ENCODE measurements around the gene SRR.
"Not testable (repeated sequence)": the region's sequence is repeated elsewhere in the genome, so short reads cannot be mapped to it uniquely, and the experiment has no call there.

SRR gene

GRCh38 chr17:2299136-2299535 lies 4.6 kb upstream of the SRR start:
- no peak for TF ChIP-seq BHLHE40 (IDR thresholded peaks at IDR 0.05; ENCODE audit: borderline replicate concordance)
- TF ChIP-seq, protein P1, sequence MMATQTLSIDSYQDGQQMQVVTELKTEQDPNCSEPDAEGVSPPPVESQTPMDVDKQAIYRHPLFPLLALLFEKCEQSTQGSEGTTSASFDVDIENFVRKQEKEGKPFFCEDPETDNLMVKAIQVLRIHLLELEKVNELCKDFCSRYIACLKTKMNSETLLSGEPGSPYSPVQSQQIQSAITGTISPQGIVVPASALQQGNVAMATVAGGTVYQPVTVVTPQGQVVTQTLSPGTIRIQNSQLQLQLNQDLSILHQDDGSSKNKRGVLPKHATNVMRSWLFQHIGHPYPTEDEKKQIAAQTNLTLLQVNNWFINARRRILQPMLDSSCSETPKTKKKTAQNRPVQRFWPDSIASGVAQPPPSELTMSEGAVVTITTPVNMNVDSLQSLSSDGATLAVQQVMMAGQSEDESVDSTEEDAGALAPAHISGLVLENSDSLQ (IDR thresholded peaks at IDR 0.05), result no peak
- TF ChIP-seq FOXK2 (IDR thresholded peaks at IDR 0.05), result no peak
- no peak for TF ChIP-seq LEF1 (IDR thresholded peaks at IDR 0.05; ENCODE audit: borderline replicate concordance)
- no peak for TF ChIP-seq ZNF384 (IDR thresholded peaks at IDR 0.05)
- TF ChIP-seq FOXA1 (IDR thresholded peaks at IDR 0.05), result no peak
- no peak for TF ChIP-seq TARDBP (IDR thresholded peaks at IDR 0.05)
- TF ChIP-seq ELF4 (IDR thresholded peaks at IDR 0.05), result no peak
- no peak for TF ChIP-seq ARNT (IDR thresholded peaks at IDR 0.05)
- CTCF ChIA-PET, result no interaction called here
- POLR2A ChIA-PET, result no interaction called here
- DNase-seq (ENCODE audit: extremely low spot score), result no peak

GRCh38 chr17:2299756-2300155 lies 4.0 kb upstream of the SRR start:
- POLR2A ChIA-PET, result no interaction called here
- CTCF ChIA-PET, result no interaction called here
- TF ChIP-seq ARNT (IDR thresholded peaks at IDR 0.05) (no peak), BHLHE40 (IDR thresholded peaks at IDR 0.05; ENCODE audit: borderline replicate concordance) (no peak), SP1 (IDR thresholded peaks at IDR 0.05) (no peak), SUZ12 (IDR thresholded peaks at IDR 0.05) (no peak), ZNF384 (IDR thresholded peaks at IDR 0.05) (no peak), LEF1 (IDR thresholded peaks at IDR 0.05; ENCODE audit: borderline replicate concordance) (no peak), CTBP1 (IDR thresholded peaks at IDR 0.05; ENCODE audit: borderline replicate concordance) (no peak), NFRKB (IDR thresholded peaks at IDR 0.05) (no peak), FOXM1 (IDR thresholded peaks at IDR 0.05; ENCODE audit: borderline replicate concordance) (no peak), L3MBTL2 (conservative IDR thresholded peaks at IDR 0.05) (no peak), HDGF (IDR thresholded peaks at IDR 0.05; ENCODE audit: borderline replicate concordance) (no peak), FOXA1 (IDR thresholded peaks at IDR 0.05) (no peak), ELF4 (IDR thresholded peaks at IDR 0.05) (no peak), TARDBP (IDR thresholded peaks at IDR 0.05) (no peak), FOXK2 (IDR thresholded peaks at IDR 0.05) (no peak)
- TF ChIP-seq, protein P1 (IDR thresholded peaks at IDR 0.05), result no peak
- no peak for DNase-seq (ENCODE audit: extremely low spot score)

DNA sequence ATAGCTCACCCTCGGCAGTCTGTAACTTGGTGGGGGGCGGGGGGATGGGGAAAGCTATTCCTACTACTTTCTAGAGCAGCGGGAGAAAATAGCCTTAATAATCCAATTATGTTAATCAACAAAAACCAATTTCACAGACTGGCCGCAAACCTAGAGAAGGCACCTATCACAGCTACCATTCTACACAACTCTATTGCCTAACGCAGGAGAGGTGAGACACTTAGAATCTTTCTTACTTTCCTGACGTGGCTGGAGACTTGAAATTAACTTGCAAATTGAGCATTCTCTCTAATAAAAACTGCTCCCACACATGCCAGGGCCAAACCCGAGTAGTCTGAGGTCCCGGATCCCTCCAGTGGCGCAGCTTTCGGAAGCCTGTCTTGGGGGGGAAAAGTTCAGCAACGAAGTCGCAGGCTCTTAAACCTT lies 959 bp upstream of the SRR start:
- no peak for TF ChIP-seq HDGF (IDR thresholded peaks at IDR 0.05; ENCODE audit: borderline replicate concordance)
- no peak for TF ChIP-seq NFRKB (IDR thresholded peaks at IDR 0.05)
- TF ChIP-seq BHLHE40 (IDR thresholded peaks at IDR 0.05; ENCODE audit: borderline replicate concordance), result no peak
- no peak for TF ChIP-seq SP1 (IDR thresholded peaks at IDR 0.05)
- TF ChIP-seq FOXM1 (IDR thresholded peaks at IDR 0.05; ENCODE audit: borderline replicate concordance), result no peak
- TF ChIP-seq L3MBTL2 (conservative IDR thresholded peaks at IDR 0.05), result no peak
- ChIA-PET POLR2A (interaction anchor here (0.8 to 3.7 kb wide), 11 partner anchors 9 to 50 kb away, joined by 3 to 26 read pairs (median 4); partner anchors contain the start of gene TSR1), CTCF (interaction anchor here (0.5 to 1.0 kb wide), 2 partner anchors 51 to 248 kb away, joined by 3 to 5 read pairs; partner anchors contain the start of gene HIC1)
- no peak for DNase-seq (ENCODE audit: extremely low spot score)

DNA sequence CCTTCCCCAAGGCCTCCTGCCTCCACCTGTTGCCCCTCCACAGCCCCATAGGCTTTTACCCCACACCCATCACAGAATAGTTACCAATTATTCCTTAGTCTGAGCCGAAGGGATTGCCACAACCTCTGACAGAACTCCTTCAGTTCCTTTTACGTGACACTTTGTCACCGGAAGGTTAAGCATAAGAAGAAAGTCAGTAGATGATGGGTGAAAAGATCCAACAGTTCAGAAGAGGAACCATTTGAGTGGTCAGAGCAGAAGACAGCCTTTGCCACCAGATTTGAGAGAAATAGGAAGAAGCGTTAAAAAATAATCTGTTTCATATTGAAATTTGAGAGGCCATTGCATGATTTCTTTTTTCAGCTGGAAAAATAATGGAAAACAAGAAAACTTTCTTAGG lies 1.2 kb downstream of the SRR start:
- CTCF ChIA-PET, result no interaction called here
- POLR2A ChIA-PET, result no interaction called here
- no peak for DNase-seq (ENCODE audit: extremely low spot score)
- TF ChIP-seq ARNT (IDR thresholded peaks at IDR 0.05) (no peak), TARDBP (IDR thresholded peaks at IDR 0.05) (no peak), L3MBTL2 (conservative IDR thresholded peaks at IDR 0.05) (no peak), ZNF384 (IDR thresholded peaks at IDR 0.05) (no peak)

DNA sequence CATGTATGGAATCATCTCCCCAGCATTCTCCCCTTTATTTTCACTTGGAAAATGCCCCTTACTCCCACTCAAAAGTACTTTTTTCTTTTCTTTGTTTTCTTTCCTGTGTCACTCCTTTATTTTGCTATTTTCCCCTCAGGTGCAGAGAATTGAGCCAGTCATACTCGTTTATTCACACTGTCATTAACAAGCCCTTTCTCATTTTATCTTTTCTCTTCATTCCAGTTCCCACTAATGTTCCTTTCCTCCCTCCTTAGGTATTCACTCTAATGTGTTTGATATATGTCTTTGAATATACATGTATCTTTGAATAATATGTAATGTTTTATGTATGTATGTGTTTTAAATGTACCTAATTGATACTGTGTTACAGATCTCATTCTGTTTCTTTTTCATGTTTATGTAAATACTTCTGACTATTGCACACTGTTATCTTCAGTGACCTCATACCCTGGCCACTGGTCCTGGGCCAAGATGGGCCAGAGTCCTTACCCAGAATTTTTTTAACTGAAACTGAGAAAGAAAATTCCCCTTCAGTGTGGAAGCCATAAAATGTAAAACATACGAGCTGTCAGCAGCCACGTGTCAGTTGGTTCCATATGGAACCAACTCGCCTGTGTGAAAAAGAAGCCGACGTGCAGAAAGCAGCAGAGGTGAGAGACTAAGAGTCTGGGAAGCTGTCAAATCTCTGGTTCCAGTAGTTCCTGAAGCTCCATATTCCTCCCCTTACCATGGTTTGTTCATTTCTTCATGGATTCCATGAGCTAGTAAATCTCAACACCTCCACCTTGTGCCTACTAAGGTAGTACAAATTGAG lies 5.8 kb downstream of the SRR start:
- ChIA-PET POLR2A (interaction anchor here (1.5 kb wide), 1 partner anchor 26 kb away, joined by 8 read pairs; the partner anchor contains the start of gene TSR1), CTCF (interaction anchor here (1.2 kb wide), 1 partner anchor 44 kb away, joined by 5 read pairs; no protein-coding TSS in a partner anchor)
- TF ChIP-seq CTBP1 (IDR thresholded peaks at IDR 0.05; ENCODE audit: borderline replicate concordance), result no peak
- no peak for TF ChIP-seq NFRKB (IDR thresholded peaks at IDR 0.05)
- TF ChIP-seq, protein P1 (IDR thresholded peaks at IDR 0.05), result no peak
- no peak for TF ChIP-seq TARDBP (IDR thresholded peaks at IDR 0.05)
- TF ChIP-seq HDGF (IDR thresholded peaks at IDR 0.05; ENCODE audit: borderline replicate concordance), result no peak
- no peak for TF ChIP-seq FOXA1 (IDR thresholded peaks at IDR 0.05)
- no peak for TF ChIP-seq ELF4 (IDR thresholded peaks at IDR 0.05)
- no peak for TF ChIP-seq FOXK2 (IDR thresholded peaks at IDR 0.05)
- DNase-seq (ENCODE audit: extremely low spot score), result no peak

- no peak for TF ChIP-seq CTBP1 (IDR thresholded peaks at IDR 0.05; ENCODE audit: borderline replicate concordance)
- TF ChIP-seq ARNT (IDR thresholded peaks at IDR 0.05), result no peak
- TF ChIP-seq FOXM1 (IDR thresholded peaks at IDR 0.05; ENCODE audit: borderline replicate concordance), result no peak
- TF ChIP-seq NFRKB (IDR thresholded peaks at IDR 0.05), result no peak
- no peak for TF ChIP-seq BHLHE40 (IDR thresholded peaks at IDR 0.05; ENCODE audit: borderline replicate concordance)
- TF ChIP-seq TARDBP (IDR thresholded peaks at IDR 0.05), result no peak
- no peak for TF ChIP-seq ZNF384 (IDR thresholded peaks at IDR 0.05)
- no peak for TF ChIP-seq SUZ12 (IDR thresholded peaks at IDR 0.05)
- ChIA-PET POLR2A (interaction anchor here (2.0 to 3.7 kb wide), 2 partner anchors 10 to 23 kb away, joined by 6 to 22 read pairs; partner anchors contain the start of genes SMG6, SRR and TSR1), CTCF (no interaction called here)
- DNase-seq (ENCODE audit: extremely low spot score), result no peak
Measured at GRCh38 chr17:2312736-2313135, 9.0 kb downstream of the SRR start.

GRCh38 chr17:2316916-2317205 lies 13.1 kb downstream of the SRR start:
- POLR2A ChIA-PET, result interaction anchor here (1.1 to 3.4 kb wide), 2 partner anchors 14 to 20 kb away, joined by 3 to 14 read pairs; partner anchors contain the start of genes SGSM2 and TSR1
- DNase-seq (ENCODE audit: extremely low spot score); CTCF ChIA-PET: not testable (repeated sequence)
